GM19023 (cell line): Measurements from ENCODE around the gene FBXL7.

ENCODE experiments used
- ATAC-seq: cut with Tn5 transposase; IDR thresholded peaks from one replicate; pipeline ENCODE4 v1.9.1; 2021; ENCODE audit warnings: mild to moderate bottlenecking, moderate library complexity; ENCODE audit not compliant: unreplicated experiment

FBXL7 gene

GRCh38 chr5:15746833-15747232 lies 246.9 kb downstream of the FBXL7 start:
- ATAC-seq: no peak

GRCh38 chr5:15748266-15748665 lies 248.3 kb downstream of the FBXL7 start:
- ATAC-seq: no peak

- no peak for ATAC-seq
Observed at GRCh38 chr5:15752663-15753285, 252.8 kb downstream of the FBXL7 start.

- no peak for ATAC-seq
Observed at GRCh38 chr5:15753752-15754151, 253.8 kb downstream of the FBXL7 start.

GRCh38 chr5:15757103-15757502 lies 257.1 kb downstream of the FBXL7 start:
- no peak for ATAC-seq

GRCh38 chr5:15757619-15758018 lies 257.6 kb downstream of the FBXL7 start:
- no peak for ATAC-seq

- no peak for ATAC-seq
Observed at GRCh38 chr5:15762668-15763067, 262.7 kb downstream of the FBXL7 start.

- no peak for ATAC-seq
Observed at GRCh38 chr5:15763754-15764153, 263.8 kb downstream of the FBXL7 start.

- no peak for ATAC-seq
Observed at GRCh38 chr5:15768936-15769335, 269.0 kb downstream of the FBXL7 start.

- no peak for ATAC-seq
Observed at GRCh38 chr5:15772131-15772530, 272.2 kb downstream of the FBXL7 start.

- ATAC-seq: no peak
Observed at GRCh38 chr5:15774632-15775031, 274.7 kb downstream of the FBXL7 start.

- no peak for ATAC-seq
Observed at GRCh38 chr5:15776346-15776745, 276.4 kb downstream of the FBXL7 start.

- ATAC-seq: no peak
Observed at GRCh38 chr5:15783734-15784133, 283.8 kb downstream of the FBXL7 start.

GRCh38 chr5:15785531-15785981 lies 285.6 kb downstream of the FBXL7 start:
- ATAC-seq: no peak

- no peak for ATAC-seq
Observed at GRCh38 chr5:15786326-15786725, 286.3 kb downstream of the FBXL7 start.

- ATAC-seq: no peak
Observed at GRCh38 chr5:15786884-15787283, 286.9 kb downstream of the FBXL7 start.

- no peak for ATAC-seq
Observed at GRCh38 chr5:15787681-15788080, 287.7 kb downstream of the FBXL7 start.

- no peak for ATAC-seq
Observed at GRCh38 chr5:15789642-15790041, 289.7 kb downstream of the FBXL7 start.

- no peak for ATAC-seq
Observed at GRCh38 chr5:15790446-15791018, 290.6 kb downstream of the FBXL7 start.

- ATAC-seq: no peak
Observed at GRCh38 chr5:15791274-15791673, 291.3 kb downstream of the FBXL7 start.

- ATAC-seq: no peak
Observed at GRCh38 chr5:15791859-15792258, 291.9 kb downstream of the FBXL7 start.

GRCh38 chr5:15794052-15794985 lies 294.3 kb downstream of the FBXL7 start:
- no peak for ATAC-seq
